Erythroblast (primary cell): ENCODE measurements around the gene RNF152.

Experiments used
- GATA1 ChIP-seq: IDR thresholded peaks from 2 replicates; pipeline ENCODE4 v1.6.1; 2011; ENCODE audit warnings: low read depth, mild to moderate bottlenecking, control low read depth, low read length, moderate library complexity
- POLR2A ChIP-seq: IDR thresholded peaks from 2 replicates; pipeline ENCODE4 v1.6.1; 2011; ENCODE audit warnings: mild to moderate bottlenecking, low read length

DNA sequence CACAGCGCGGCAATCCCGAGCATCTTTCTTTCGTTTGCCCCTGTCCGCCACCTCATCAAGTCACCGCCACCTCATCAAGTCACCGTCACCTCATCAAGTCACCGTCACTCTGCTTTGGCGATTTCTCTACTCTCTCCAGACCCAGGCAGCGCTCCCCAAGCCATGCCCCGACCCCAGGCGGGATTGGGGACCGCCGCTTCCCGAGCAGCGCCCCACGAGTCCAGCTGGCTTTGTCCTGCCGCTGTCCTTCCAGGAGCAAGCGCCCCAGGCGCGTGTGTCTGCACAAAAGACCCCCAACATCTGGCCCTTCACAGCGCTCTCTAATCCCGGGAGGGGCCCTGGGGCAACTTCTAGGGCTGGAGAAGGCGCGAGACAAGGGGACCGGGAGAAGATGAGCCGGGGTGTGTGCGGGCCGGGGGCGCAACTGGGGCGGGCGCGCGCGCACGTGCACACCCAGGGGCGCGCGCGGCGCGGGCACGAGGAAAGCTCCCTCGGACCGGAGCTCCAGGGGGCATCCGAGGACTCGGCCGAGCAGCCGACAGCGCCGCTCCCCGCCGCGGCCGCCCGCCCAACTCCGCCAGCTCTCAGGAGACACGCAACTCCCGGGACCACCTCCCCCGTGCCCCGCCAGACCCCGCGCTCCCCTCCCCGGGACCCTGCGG is 633 bp upstream of the RNF152 start:
- no peak for TF ChIP-seq POLR2A
- no peak for TF ChIP-seq GATA1
